Body of pancreas (tissue), 4 donors: ENCODE results near the gene OR51A2. TPM values are rescaled to one million over a fixed set of nuclear protein-coding genes. Genes with fewer than 3 reads are reported as not detected.

Source experiments
- ATAC-seq: fragments of 150-250 bp; one replicate; pipeline ENCODE4 v1.9.1; 2016
- DNase-seq, 4 donors: peaks; one replicate each; pipeline ENCODE4 v3.0.0-alpha.2; 2019
- H3K27ac ChIP-seq, 4 donors: fragments of 200-600 bp; sonication (generic); 1 replicate in 3 of 4; 2 replicates in 1 of 4; pipeline versions ENCODE4 v1.5.1 to v1.6.1; 2016 to 2019; ENCODE audit warnings: mild to moderate bottlenecking in 1 of 4, mixed read lengths in 1 of 4, moderate library complexity in 1 of 4
- H3K27me3 ChIP-seq, 2 donors: fragments of 200-600 bp; sonication (generic); one replicate each; pipeline ENCODE4 v1.6.0; 2016; ENCODE audit warnings: mild to moderate bottlenecking in 1 of 2
- H3K36me3 ChIP-seq, 2 donors: fragments of 200-600 bp; sonication (generic); replicated peaks in 1 of 2; 2 replicates each; pipeline ENCODE4 v1.5.1; 2016; ENCODE audit warnings: low read depth in 2 of 2; ENCODE audit not compliant: insufficient read depth in 1 of 2
- H3K4me1 ChIP-seq: fragments of 200-600 bp; sonication (generic); one replicate; pipeline ENCODE4 v1.6.0; 2016
- H3K4me3 ChIP-seq, 2 donors: fragments of 200-600 bp; sonication (generic); 1 replicate in 1 of 2; 2 replicates in 1 of 2; pipeline ENCODE4 v1.5.1; 2016 to 2019
- H3K9me3 ChIP-seq, 3 donors: fragments of 200-600 bp; sonication (generic); 1 replicate in 2 of 3; 2 replicates in 1 of 3; pipeline ENCODE4 v1.5.1; 2016
- CTCF ChIP-seq, 7 experiments: fragments of 450-650 bp in 4 of 7; fragments of 200-600 bp in 3 of 7; sonication (generic) in 3 of 7; IDR thresholded peaks; one replicate each; pipeline ENCODE4 v1.5.1; 2016 to 2019; ENCODE audit warnings: antibody characterized with exemption in 7 of 7
- POLR2A ChIP-seq, 3 donors: fragments of 450-650 bp; IDR thresholded peaks; one replicate each; pipeline ENCODE4 v1.6.1; 2016; ENCODE audit warnings: antibody characterized with exemption in 3 of 3, mild to moderate bottlenecking in 2 of 3
- WGBS, 2 donors: methylation state at CpG; one replicate each; pipeline ENCODE4 v1.1.5; 2017; 5-methylcytosine and 5-hydroxymethylcytosine counted together
- intact Hi-C: fragments of 100-400 bp; cut with DNase I; formaldehyde crosslinking; loops from one replicate; pipeline ENCODE4 v1.15.1; 2023
- total RNA-seq, 2 donors: library from RNA; depleted of rRNA; stranded (reverse); fragments of >200 nt; gene quantifications; one replicate each; pipeline ENCODE4 v1.1.0, GENCODE V29; 2016

The OR51A2 gene
- total RNA-seq, 2 donors from 2014 or later: not detected

GRCh38 chr11:4982678-4983077, 27.2 kb upstream of the OR51A2 start:
- Histone ChIP-seq H3K27me3 (no peaks in the 10 kb centered on the region), H3K9me3 (no peaks in the 10 kb centered on the region), H3K27ac (no peak overlapping the region), H3K4me3 (no peak overlapping the region), H3K36me3 (no peaks in the 10 kb centered on the region), H3K4me1 (peaks cover 13% of the 10 kb centered on the region)
- TF ChIP-seq CTCF (IDR thresholded peaks at IDR 0.05) (no peak), POLR2A (IDR thresholded peaks at IDR 0.05) (no peak)
- intact Hi-C loops: no loop called here
- no peak for DNase-seq
- no peak for ATAC-seq
- WGBS, 2 donors: 64 to 65% methylated on average over 3 of the region's 3 CpGs

GRCh38 chr11:4979036-4979435, 23.5 kb upstream of the OR51A2 start:
- no peak for ATAC-seq
- intact Hi-C loops: no loop called here
- no peaks in the 10 kb centered on the region for H3K27me3 ChIP-seq
- TF ChIP-seq CTCF (IDR thresholded peaks at IDR 0.05) (no peak), POLR2A (IDR thresholded peaks at IDR 0.05) (no peak)
- H3K4me1 ChIP-seq: peaks cover 10% of the 10 kb centered on the region
- H3K9me3 ChIP-seq: no peaks in the 10 kb centered on the region
- no peaks in the 10 kb centered on the region for H3K36me3 ChIP-seq
- WGBS, 2 donors: 36 to 49% methylated on average over 3 of the region's 3 CpGs
- H3K4me3 ChIP-seq: no peak overlapping the region
- H3K27ac ChIP-seq: no peak overlapping the region
- no peak for DNase-seq

- ATAC-seq: no peak
- no peak overlapping the region for H3K27ac ChIP-seq
- no peaks in the 10 kb centered on the region for H3K9me3 ChIP-seq
- intact Hi-C loops: no loop called here
- H3K4me3 ChIP-seq: no peak overlapping the region
- TF ChIP-seq POLR2A (IDR thresholded peaks at IDR 0.05): no peak
- no peak for TF ChIP-seq CTCF (IDR thresholded peaks at IDR 0.05)
- DNase-seq: no peak
- no peaks in the 10 kb centered on the region for H3K27me3 ChIP-seq
- no peaks in the 10 kb centered on the region for H3K4me1 ChIP-seq
- WGBS, 2 donors: 82 to 86% methylated on average over 5 of the region's 5 CpGs
- H3K36me3 ChIP-seq: no peaks in the 10 kb centered on the region
These were observed 19.9 kb upstream of the OR51A2 start for GRCh38 chr11:4975436-4975835.

- DNase-seq (no peak), ATAC-seq (no peak)
- 70 to 79% methylated on average over 1 of the region's 1 CpG for WGBS, 2 donors
- H3K4me1 ChIP-seq: peaks cover 1% of the 10 kb centered on the region
- no peaks in the 10 kb centered on the region for H3K9me3 ChIP-seq
- intact Hi-C loops: no loop called here
- no peak for TF ChIP-seq CTCF (IDR thresholded peaks at IDR 0.05)
- TF ChIP-seq POLR2A (IDR thresholded peaks at IDR 0.05): no peak
- H3K36me3 ChIP-seq: no peaks in the 10 kb centered on the region
- H3K27ac ChIP-seq: no peak overlapping the region
- H3K4me3 ChIP-seq: no peak overlapping the region
- no peaks in the 10 kb centered on the region for H3K27me3 ChIP-seq
These were observed 7.3 kb upstream of the OR51A2 start for GRCh38 chr11:4962816-4963215.

GRCh38 chr11:4960877-4961276, 5.4 kb upstream of the OR51A2 start:
- Histone ChIP-seq H3K9me3 (no peaks in the 10 kb centered on the region), H3K4me3 (no peak overlapping the region), H3K4me1 (peaks cover 6% of the 10 kb centered on the region), H3K36me3 (no peaks in the 10 kb centered on the region), H3K27ac (no peak overlapping the region), H3K27me3 (no peaks in the 10 kb centered on the region)
- TF ChIP-seq POLR2A (IDR thresholded peaks at IDR 0.05) (no peak), CTCF (IDR thresholded peaks at IDR 0.05) (no peak)
- DNase-seq: no peak
- intact Hi-C loops: no loop called here
- ATAC-seq: no peak
- 51 to 66% methylated on average over 3 of the region's 3 CpGs for WGBS, 2 donors
